ENCODE results near the gene KRI1. TPM values are rescaled to one million over a fixed set of nuclear protein-coding genes. Genes with fewer than 3 reads are reported as not detected.

KRI1 gene
- polyA plus RNA-seq, 3 donors: 3.9 to 21.0 (median 6.1) TPM

- Histone ChIP-seq H4K20me1 (ENCODE audit: insufficient read depth, low read length) (no peaks in the 10 kb centered on the region), H3K27me3 (ENCODE audit: control insufficient read depth in 2 of 2, insufficient read depth in 2 of 2, low read length in 2 of 2) (peaks cover 0 to 5% of the 10 kb centered on the region in 2 donors), H3K36me3 (replicated peaks in 1 of 2; ENCODE audit: control insufficient read depth in 1 of 2, insufficient read depth in 2 of 2, low read length in 2 of 2) (no peaks in the 10 kb centered on the region), H3K79me2 (ENCODE audit: insufficient read depth, low read length) (no peaks in the 10 kb centered on the region), H3K4me3 (replicated peaks in 1 of 3; ENCODE audit: low read depth in 2 of 3, low read length in 3 of 3) (peak overlapping the region in 1 of 3 experiments; percentile 39), H3K9me3 (replicated peaks in 1 of 2; ENCODE audit: control insufficient read depth in 1 of 2, insufficient read depth in 1 of 2, low read length in 2 of 2) (no peaks in the 10 kb centered on the region), H3K4me1 (ENCODE audit: control insufficient read depth in 1 of 2, insufficient read depth in 2 of 2, low read length in 2 of 2) (peaks cover 15 to 24% of the 10 kb centered on the region in 2 donors), H3K4me2 (replicated peaks; ENCODE audit: extremely low read depth, low read length, poor library complexity, severe bottlenecking) (peak overlapping the region; percentile 48), H3K9ac (ENCODE audit: insufficient read depth, low read length, poor library complexity, severe bottlenecking) (no peak overlapping the region), H2AFZ (ENCODE audit: insufficient read depth, low read depth, low read length, poor library complexity, severe bottlenecking) (peak overlapping the region; percentile 32), H3K27ac (ENCODE audit: low read depth in 1 of 2, low read length in 2 of 2) (no peak overlapping the region)
- H3K36me3 Mint-ChIP-seq: no peaks in the 10 kb centered on the region
- H3K9me3 Mint-ChIP-seq: peaks cover 0 to 3% (median 0%) of the 10 kb centered on the region in 7 donors
- no peak for TF ChIP-seq CTCF (IDR thresholded peaks at IDR 0.05)
- WGBS (ENCODE audit: insufficient coverage): 42% methylated on average over 11 of the region's 20 CpGs
- peak in 2 of 3 donors; percentile 47 to 56 for DNase-seq
- H3K27me3 Mint-ChIP-seq (ENCODE audit: low read depth in 3 of 3): peaks cover 6 to 25% (median 15%) of the 10 kb centered on the region in 3 donors
- peaks cover 18% of the 10 kb centered on the region for H3K4me1 Mint-ChIP-seq
- intact Hi-C loops (cut with micrococcal nuclease): no loop called here
- peak overlapping the region in 4 of 7 donors; percentile 40 to 74 (median 52) for H3K27ac Mint-ChIP-seq
- peak overlapping the region; percentile 80 to 94 for H3K4me3 Mint-ChIP-seq
Observed at GRCh38 chr19:10538204-10538983, 27.4 kb downstream of the KRI1 start.

GRCh38 chr19:10537668-10538067 lies 28.1 kb downstream of the KRI1 start:
- H3K4me1 ChIP-seq (ENCODE audit: control insufficient read depth in 1 of 2, insufficient read depth in 2 of 2, low read length in 2 of 2): peaks cover 12 to 20% of the 10 kb centered on the region in 2 donors
- no peak overlapping the region for H2AFZ ChIP-seq (ENCODE audit: insufficient read depth, low read depth, low read length, poor library complexity, severe bottlenecking)
- H3K9me3 Mint-ChIP-seq: peaks cover 0 to 2% (median under 1%) of the 10 kb centered on the region in 7 donors
- H3K27me3 ChIP-seq (ENCODE audit: control insufficient read depth in 2 of 2, insufficient read depth in 2 of 2, low read length in 2 of 2): peaks cover 0 to 5% of the 10 kb centered on the region in 2 donors
- H3K27ac Mint-ChIP-seq: peak overlapping the region in 1 of 7 donors; percentile 40
- no peak overlapping the region for H3K27ac ChIP-seq (ENCODE audit: low read depth in 1 of 2, low read length in 2 of 2)
- no peak for TF ChIP-seq CTCF (IDR thresholded peaks at IDR 0.05)
- WGBS (ENCODE audit: insufficient coverage): 100% methylated on average over 3 of the region's 11 CpGs
- H3K36me3 ChIP-seq (replicated peaks in 1 of 2; ENCODE audit: control insufficient read depth in 1 of 2, insufficient read depth in 2 of 2, low read length in 2 of 2): no peaks in the 10 kb centered on the region
- H4K20me1 ChIP-seq (ENCODE audit: insufficient read depth, low read length): no peaks in the 10 kb centered on the region
- H3K36me3 Mint-ChIP-seq: no peaks in the 10 kb centered on the region
- DNase-seq: no peak
- no peaks in the 10 kb centered on the region for H3K79me2 ChIP-seq (ENCODE audit: insufficient read depth, low read length)
- H3K9me3 ChIP-seq (replicated peaks in 1 of 2; ENCODE audit: control insufficient read depth in 1 of 2, insufficient read depth in 1 of 2, low read length in 2 of 2): peaks cover 0 to under 1% of the 10 kb centered on the region in 2 donors
- H3K4me1 Mint-ChIP-seq: peaks cover 16% of the 10 kb centered on the region
- H3K4me2 ChIP-seq (replicated peaks; ENCODE audit: extremely low read depth, low read length, poor library complexity, severe bottlenecking): no peak overlapping the region
- intact Hi-C loops (cut with micrococcal nuclease): no loop called here
- peaks cover 6 to 25% (median 15%) of the 10 kb centered on the region in 3 donors for H3K27me3 Mint-ChIP-seq (ENCODE audit: low read depth in 3 of 3)
- no peak overlapping the region for H3K9ac ChIP-seq (ENCODE audit: insufficient read depth, low read length, poor library complexity, severe bottlenecking)
- no peak overlapping the region for H3K4me3 ChIP-seq (replicated peaks in 1 of 3; ENCODE audit: low read depth in 2 of 3, low read length in 3 of 3)
- no peak overlapping the region for H3K4me3 Mint-ChIP-seq

Data from CD14-positive monocyte (primary cell).